Stimulated activated CD8-positive, alpha-beta memory T cell treated with anti-CD3 and anti-CD28 coated beads, Interleukin-2, amount 100 ng/mL, for 48 hours (primary cell): ENCODE results near the gene STPG3.

Experiments
- DNase-seq, 2 donors: peaks; one replicate each; pipeline ENCODE4 v3.0.0-alpha.2; 2020; ENCODE audit warnings: low read depth in 2 of 2

STPG3 gene

DNA sequence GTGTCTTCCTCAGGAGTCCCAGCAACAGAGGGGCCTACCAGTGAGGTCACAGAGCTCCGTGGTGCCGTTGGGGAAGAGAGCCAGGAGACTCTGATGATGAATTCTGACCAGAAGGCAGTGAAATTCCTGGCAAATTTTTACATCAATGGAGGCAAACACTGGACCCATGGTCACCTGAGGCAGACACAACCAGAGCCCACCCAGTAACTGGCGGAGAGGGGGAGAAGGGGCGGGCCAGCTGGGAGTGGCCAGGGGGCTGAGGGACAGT lies at the start of gene STPG3:
STPG3 (plus strand) TSS at position 93 of the 268 bp plus-strand sequence; CDS start at position 94, 1 bp downstream.
- DNase-seq = no peak

- no peak for DNase-seq
Observed at GRCh38 chr9:137202966-137203365, 48.1 kb upstream of the STPG3 start.

DNA sequence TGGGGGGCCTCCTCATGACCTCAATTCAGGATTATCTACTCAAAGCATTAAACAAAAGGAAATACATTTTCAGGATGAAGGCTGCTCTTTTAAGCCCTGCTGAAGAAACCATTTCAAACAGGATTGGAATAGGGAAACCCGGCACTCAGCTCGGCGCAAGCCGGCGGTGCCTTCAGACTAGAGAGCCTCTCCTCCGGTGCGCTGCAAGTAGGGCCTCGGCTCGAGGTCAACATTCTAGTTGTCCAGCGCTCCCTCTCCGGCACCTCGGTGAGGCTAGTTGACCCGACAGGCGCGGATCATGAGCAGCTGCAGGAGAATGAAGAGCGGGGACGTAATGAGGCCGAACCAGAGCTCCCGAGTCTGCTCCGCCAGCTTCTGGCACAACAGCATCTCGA lies 46.4 kb upstream of the STPG3 start:
- DNase-seq = no peak

DNA sequence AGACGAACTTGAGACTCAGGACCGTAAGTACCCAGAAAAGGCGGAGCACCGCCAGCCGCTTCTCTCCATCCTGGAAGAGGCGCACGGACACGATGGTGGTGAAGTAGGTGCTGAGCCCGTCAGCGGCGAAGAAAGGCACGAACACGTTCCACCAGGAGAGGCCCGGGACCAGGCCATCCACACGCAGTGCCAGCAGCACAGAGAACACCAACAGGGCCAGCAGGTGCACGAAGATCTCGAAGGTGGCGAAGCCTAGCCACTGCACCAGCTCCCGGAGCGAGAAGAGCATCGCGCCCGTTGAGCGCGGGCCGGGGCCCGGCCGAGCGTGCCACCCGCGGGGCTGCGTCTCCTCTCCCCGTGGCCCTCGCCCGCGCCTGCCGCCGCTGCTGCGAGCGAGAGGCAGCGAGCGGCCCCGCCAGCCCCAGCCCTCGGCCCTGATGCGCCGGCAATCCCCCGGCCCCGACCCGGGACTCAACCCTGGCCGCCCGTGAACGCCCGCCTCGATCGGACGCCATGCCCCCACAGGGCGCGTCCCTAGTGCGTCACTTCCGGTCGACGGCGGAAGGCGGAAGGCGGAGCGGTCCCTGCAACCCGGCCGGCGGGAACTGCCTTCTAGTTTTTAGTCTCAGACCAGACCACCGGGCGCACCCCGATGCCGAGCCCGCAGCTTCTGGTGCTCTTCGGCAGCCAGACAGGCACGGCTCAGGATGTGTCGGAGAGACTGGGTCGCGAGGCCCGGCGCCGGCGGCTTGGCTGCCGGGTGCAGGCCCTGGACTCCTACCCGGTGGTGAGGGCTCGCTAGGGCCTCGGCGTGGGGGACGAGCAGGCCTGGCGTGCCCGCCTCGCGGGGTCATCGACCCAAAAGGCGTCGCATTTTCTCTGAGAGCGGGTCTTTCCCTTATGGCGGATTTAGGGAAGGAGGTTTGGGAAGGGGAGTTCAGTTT lies 45.7 kb upstream of the STPG3 start, which contains the start of the genes NDOR1 and TMEM203:
NDOR1 (plus strand) TSS at position 575 of the 944 bp plus-strand sequence; CDS start at position 653, 78 bp downstream.
TMEM203 (minus strand) TSS at position 523 of the 944 bp plus-strand sequence; CDS start at position 289, 234 bp downstream.
- peak; percentile 93 to 94 for DNase-seq

DNA sequence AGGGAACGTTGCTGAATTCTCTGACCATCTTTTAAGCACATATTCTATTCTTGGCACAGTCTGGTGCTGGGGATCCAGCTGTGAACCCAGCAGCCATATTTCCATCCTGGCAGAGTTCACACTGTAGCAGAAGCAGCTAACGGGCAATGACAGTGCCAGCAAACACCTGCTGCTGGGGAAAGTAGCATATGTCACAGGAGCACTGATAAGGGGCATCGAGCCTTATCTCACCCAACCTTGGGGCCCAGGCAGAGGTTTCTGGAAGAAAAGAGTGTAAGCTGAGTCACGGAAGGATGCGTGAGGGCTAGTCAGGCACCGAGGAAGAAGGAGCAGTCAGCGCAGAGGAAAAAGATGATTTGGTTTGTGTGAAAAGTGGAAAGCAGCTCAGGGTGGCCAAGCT lies 44.5 kb upstream of the STPG3 start:
- no peak for DNase-seq

DNA sequence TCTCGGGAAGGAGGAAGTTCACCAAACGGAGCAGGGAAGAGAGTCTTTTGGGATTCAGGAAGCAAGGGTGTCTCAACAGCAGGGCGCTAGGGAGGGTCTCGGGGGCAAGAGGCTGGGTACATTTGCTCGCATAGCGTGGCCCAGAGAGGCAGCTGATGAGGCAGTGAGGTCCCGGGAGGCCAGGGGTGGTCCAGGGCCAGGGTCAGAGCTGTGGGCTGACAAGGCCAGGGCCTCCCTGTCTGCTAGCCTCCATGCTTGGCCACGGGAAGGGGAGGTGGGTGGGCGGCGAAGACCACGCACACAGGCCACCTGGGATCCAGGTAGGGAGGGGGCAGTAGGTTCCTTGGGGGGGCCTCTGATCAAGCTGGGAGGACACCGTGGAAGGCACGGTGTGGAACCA lies 39.6 kb upstream of the STPG3 start:
- no peak for DNase-seq

- no peak for DNase-seq
Observed at GRCh38 chr9:137212520-137212919, 38.6 kb upstream of the STPG3 start.

DNA sequence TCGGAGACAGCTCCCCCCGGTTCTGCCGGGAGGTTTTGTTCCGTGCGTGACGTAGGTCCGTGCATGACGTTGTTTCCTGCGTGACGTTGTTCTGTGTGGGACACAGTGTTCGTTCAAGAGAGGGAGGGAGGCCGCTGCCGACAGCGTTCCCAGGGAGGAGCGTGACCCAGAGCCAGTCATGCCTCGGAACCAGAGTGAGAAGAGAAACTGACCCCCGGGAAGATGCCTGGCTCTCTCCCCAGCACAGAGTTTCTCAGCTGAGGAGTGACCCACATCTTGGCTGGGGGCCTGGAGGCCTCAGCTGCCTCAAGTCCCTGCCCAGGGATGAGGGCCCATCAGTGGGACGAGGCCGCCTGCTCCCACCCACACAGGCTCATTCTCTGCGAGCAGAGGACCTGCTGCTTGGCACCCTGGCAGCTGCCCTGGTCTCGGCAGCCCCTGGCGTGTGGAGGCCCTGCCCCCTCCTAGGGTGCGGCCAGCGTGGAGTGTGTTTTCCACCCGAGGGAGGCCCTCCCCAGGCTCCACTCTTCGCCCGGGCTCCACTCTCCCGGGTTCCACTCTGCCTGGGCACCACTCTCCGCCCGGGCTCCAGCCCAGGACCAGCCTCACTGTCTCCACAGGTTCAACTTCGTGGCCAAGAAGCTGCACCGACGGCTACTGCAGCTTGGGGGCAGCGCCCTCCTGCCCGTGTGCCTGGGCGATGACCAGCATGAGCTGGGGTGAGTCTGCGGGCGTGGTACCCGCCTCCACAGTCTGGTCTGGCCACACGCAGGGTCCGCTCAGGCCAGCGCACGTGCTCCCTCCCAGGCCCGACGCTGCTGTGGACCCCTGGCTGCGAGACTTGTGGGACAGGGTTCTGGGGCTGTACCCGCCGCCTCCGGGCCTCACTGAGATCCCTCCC lies 37.7 kb upstream of the STPG3 start:
- no peak for DNase-seq

DNA sequence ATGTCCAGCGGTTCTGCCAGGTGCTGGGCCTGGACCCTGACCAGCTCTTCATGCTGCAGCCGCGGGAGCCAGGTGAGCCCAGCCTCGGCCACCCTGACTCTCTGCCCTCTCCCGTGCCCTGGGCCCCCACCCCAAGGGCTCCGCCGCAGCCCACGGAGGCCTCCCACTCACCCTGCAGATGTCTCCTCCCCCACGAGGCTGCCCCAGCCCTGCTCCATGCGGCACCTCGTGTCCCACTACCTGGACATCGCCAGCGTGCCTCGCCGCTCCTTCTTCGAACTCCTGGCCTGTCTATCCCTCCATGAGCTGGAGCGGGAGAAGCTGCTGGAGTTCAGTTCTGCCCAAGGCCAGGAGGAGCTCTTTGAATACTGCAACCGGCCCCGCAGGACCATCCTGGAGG lies 36.5 kb upstream of the STPG3 start:
- no peak for DNase-seq

DNA sequence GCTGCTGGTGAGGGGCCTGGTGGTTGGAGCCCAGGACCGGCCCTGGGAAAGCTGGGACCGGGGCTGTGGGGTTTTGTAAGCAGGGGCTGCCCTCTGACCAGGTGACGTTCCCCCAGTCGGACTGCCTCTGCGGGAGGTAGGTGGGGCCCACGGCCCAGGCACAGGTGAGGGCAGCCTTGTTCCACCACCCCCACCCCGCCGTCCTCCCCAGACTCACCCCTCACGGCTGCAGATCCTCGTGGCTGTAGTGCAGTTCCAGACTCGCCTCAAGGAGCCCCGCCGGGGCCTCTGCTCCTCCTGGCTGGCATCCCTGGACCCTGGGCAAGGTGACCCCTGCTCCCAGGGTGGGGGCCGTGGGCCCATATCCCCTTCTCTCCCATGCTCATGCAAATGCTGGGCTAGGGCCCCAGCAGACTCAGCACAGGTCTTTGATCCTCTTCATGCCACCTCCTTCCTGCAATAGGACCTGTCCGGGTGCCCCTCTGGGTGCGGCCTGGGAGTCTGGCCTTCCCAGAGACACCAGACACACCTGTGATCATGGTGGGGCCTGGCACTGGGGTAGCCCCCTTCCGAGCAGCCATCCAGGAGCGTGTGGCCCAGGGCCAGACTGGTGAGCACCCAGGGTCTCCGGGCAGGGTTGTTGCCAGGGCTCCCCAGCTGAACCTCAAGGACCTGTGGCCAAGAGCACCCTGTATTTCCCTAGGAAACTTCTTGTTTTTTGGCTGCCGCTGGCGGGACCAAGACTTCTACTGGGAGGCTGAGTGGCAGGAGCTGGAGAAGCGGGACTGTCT lies 35.7 kb upstream of the STPG3 start:
- DNase-seq = no peak

GRCh38 chr9:137216188-137216965 lies 34.7 kb upstream of the STPG3 start:
- DNase-seq = no peak

- DNase-seq = no peak
Observed at GRCh38 chr9:137217276-137218211, 33.5 kb upstream of the STPG3 start.

DNA sequence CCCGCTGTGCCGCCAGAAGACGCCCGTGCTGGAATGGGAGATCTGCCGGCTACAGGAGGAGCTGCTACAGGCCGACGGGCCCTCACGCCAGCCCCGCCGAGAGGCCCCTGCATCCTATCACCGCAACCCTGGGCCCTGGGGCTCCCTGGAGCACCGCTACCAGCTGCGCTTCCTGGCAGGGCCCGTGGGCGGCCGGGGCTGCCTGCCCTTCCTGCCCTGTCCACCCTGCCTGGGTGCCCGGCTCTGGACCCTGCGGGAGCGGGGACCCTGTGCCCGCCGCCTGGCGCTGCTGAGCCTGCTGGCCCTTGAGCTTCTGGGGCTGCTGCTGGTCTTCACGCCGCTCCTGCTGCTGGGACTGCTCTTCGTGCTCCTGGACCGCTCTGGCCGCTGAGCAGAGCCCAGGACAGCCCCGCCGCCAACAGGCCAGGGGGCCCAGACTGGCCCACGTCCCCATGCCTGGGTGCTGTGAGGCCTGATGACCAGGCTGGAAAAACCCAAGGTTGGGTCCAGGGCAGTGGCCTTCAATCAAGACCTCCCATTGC lies 32.8 kb upstream of the STPG3 start:
- no peak for DNase-seq

GRCh38 chr9:137218754-137219271 lies 32.3 kb upstream of the STPG3 start:
- DNase-seq = no peak

DNA sequence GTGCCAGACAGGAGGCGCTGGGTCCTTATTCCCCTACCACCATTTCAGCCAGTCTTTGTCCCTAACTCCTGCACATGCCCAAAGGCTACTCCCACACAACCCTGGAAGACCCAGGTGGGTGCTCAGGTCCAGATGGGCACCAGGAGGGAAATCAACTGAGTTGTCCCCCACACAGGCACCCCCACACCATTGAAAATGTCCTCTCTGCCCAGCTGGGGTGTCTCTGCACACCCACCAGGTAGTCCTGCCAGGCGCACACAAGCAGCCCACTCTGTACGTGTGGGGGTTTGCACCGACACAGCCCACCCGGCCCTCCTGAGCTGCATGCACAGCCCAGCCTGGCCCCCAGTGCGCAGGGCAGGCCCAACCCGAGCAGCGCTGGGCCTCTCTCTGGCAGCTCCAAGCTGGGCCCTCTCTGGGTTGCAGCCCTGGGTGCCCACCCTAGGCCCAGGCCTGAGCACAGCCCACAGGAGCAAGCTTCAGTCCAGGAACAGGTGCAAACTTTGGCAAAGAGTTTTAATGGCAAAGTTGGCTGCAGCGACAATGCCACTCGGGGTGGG lies 31.2 kb upstream of the STPG3 start:
- no peak for DNase-seq

- no peak for DNase-seq
Observed at GRCh38 chr9:137220317-137221094, 30.6 kb upstream of the STPG3 start.

GRCh38 chr9:137221095-137221505 lies 30.0 kb upstream of the STPG3 start:
- DNase-seq = no peak

- DNase-seq = no peak
Observed at GRCh38 chr9:137221506-137222111, 29.5 kb upstream of the STPG3 start.
